GM23338 (cell line): ENCODE results near the gene ABHD6. TPM values are rescaled to one million over a fixed set of nuclear protein-coding genes. Genes with fewer than 3 reads are reported as not detected.
"Not testable (repeated sequence)": the region's sequence is repeated elsewhere in the genome, so short reads cannot be mapped to it uniquely, and the experiment has no call there.

Source experiments
- ATAC-seq: fragments of 200-7000 bp; cut with Tn5 transposase; 3 replicates; pipeline ENCODE4 v1.9.1; 2020
- DNase-seq: peaks from one replicate; pipeline ENCODE4 v3.0.0-alpha.2; 2015; ENCODE audit warnings: low spot score
- H2AFZ ChIP-seq: fragments of 200-600 bp; sonication (generic); 2 replicates; pipeline ENCODE4 v1.8.0; 2016; ENCODE audit warnings: antibody characterized with exemption, mild to moderate bottlenecking, moderate library complexity
- H3F3A ChIP-seq: fragments of 200-600 bp; sonication (generic); replicated peaks from 2 replicates; pipeline ENCODE4 v1.8.0; 2017; ENCODE audit warnings: antibody characterized with exemption, mixed run types, low read depth
- H3K27ac ChIP-seq: fragments of 200-600 bp; sonication (generic); 2 replicates; pipeline ENCODE4 v1.6.1; 2016; ENCODE audit warnings: low read depth
- H3K27me3 ChIP-seq: fragments of 200-600 bp; sonication (generic); 2 replicates; pipeline ENCODE4 v1.8.0; 2016; ENCODE audit warnings: mild to moderate bottlenecking, mixed run types, moderate library complexity; ENCODE audit not compliant: insufficient read depth
- H3K36me3 ChIP-seq: fragments of 200-600 bp; sonication (generic); 2 replicates; pipeline ENCODE4 v1.8.0; 2016; ENCODE audit warnings: mild to moderate bottlenecking; ENCODE audit not compliant: insufficient read depth
- H3K4me1 ChIP-seq: fragments of 200-600 bp; sonication (generic); 2 replicates; pipeline ENCODE4 v1.8.0; 2016; ENCODE audit warnings: mild to moderate bottlenecking, moderate library complexity; ENCODE audit not compliant: insufficient read depth
- H3K4me2 ChIP-seq: fragments of 200-600 bp; sonication (generic); 2 replicates; pipeline ENCODE4 v1.7.1; 2017; ENCODE audit warnings: mixed run types
- H3K4me3 ChIP-seq: fragments of 200-600 bp; sonication (generic); 2 replicates; pipeline ENCODE4 v1.6.1; 2016; ENCODE audit warnings: mixed run types
- H3K79me2 ChIP-seq: fragments of 200-600 bp; sonication (generic); replicated peaks from 2 replicates; pipeline ENCODE4 v1.8.0; 2017; ENCODE audit warnings: mild to moderate bottlenecking; ENCODE audit not compliant: insufficient read depth
- H3K9me2 ChIP-seq: fragments of 200-600 bp; sonication (generic); 2 replicates; pipeline ENCODE4 v1.8.0; 2017; ENCODE audit not compliant: insufficient read depth
- H4K20me1 ChIP-seq: fragments of 200-600 bp; sonication (generic); replicated peaks from 2 replicates; pipeline ENCODE4 v1.8.0; 2017; ENCODE audit warnings: mild to moderate bottlenecking; ENCODE audit not compliant: insufficient read depth
- H3K27ac Mint-ChIP-seq: 2 replicates; pipeline ENCODE4 v1.8.0; 2020; ENCODE audit warnings: inconsistent platforms, mild to moderate bottlenecking, moderate library complexity, mixed read lengths
- H3K27me3 Mint-ChIP-seq: 3 replicates; pipeline ENCODE4 v1.8.0; 2022; ENCODE audit warnings: low read depth, mild to moderate bottlenecking, moderate library complexity, mixed read lengths, inconsistent platforms; ENCODE audit not compliant: insufficient read depth, poor library complexity
- H3K36me3 Mint-ChIP-seq: 3 replicates; pipeline ENCODE4 v1.8.0; 2021; ENCODE audit warnings: low read depth, mild to moderate bottlenecking, inconsistent platforms, moderate library complexity, mixed read lengths
- H3K4me1 Mint-ChIP-seq: 3 replicates; pipeline ENCODE4 v1.8.0; 2020; ENCODE audit warnings: mild to moderate bottlenecking, inconsistent platforms, mixed read lengths
- H3K4me3 Mint-ChIP-seq: 3 replicates; pipeline ENCODE4 v1.8.0; 2021; ENCODE audit warnings: moderate library complexity, mild to moderate bottlenecking, inconsistent platforms, mixed read lengths
- H3K9me3 Mint-ChIP-seq: 3 replicates; pipeline ENCODE4 v1.8.0; 2020; ENCODE audit warnings: moderate library complexity, mild to moderate bottlenecking, inconsistent platforms, mixed read lengths
- CTCF ChIP-seq, 2 experiments: fragments of 200-600 bp in 1 of 2; sonication (generic) in 1 of 2; conservative IDR thresholded peaks; 2 replicates each; pipeline versions ENCODE4 v1.5.1 to v1.6.1; 2016 to 2017; ENCODE audit warnings: antibody characterized with exemption in 2 of 2, low read depth in 2 of 2, mild to moderate bottlenecking in 2 of 2, moderate library complexity in 1 of 2
- EZH2 ChIP-seq: fragments of 200-600 bp; sonication (generic); IDR thresholded peaks from one replicate; pipeline ENCODE4 v1.8.0; 2017; ENCODE audit warnings: antibody characterized with exemption, mild to moderate bottlenecking, low read depth; ENCODE audit not compliant: unreplicated experiment
- EZH2phosphoT487 ChIP-seq: fragments of 200-600 bp; sonication (generic); IDR thresholded peaks from one replicate; pipeline ENCODE4 v1.8.1; 2018; ENCODE audit warnings: antibody characterized with exemption; ENCODE audit not compliant: unreplicated experiment
- JUNB ChIP-seq: IDR thresholded peaks from one replicate; pipeline ENCODE4 v1.6.1; 2016; ENCODE audit warnings: antibody characterized with exemption; ENCODE audit not compliant: unreplicated experiment
- NANOG ChIP-seq: IDR thresholded peaks from 2 replicates; pipeline ENCODE4 v1.6.1; 2016; ENCODE audit warnings: antibody characterized with exemption, borderline replicate concordance
- POLR2AphosphoS5 ChIP-seq: IDR thresholded peaks from 2 replicates; pipeline ENCODE4 v1.6.1; 2016; ENCODE audit warnings: antibody characterized with exemption, low read depth
- STAT1 ChIP-seq: IDR thresholded peaks from one replicate; pipeline ENCODE4 v1.6.1; 2016; ENCODE audit warnings: antibody characterized with exemption; ENCODE audit not compliant: unreplicated experiment
- ZNF114 ChIP-seq: fragments of 250-450 bp; sonication (Bioruptor Pico); IDR thresholded peaks from 2 replicates; pipeline ENCODE4 v1.5.0; 2020; ENCODE audit warnings: mild to moderate bottlenecking, moderate library complexity
- ZNF331 ChIP-seq: fragments of 250-450 bp; sonication (Bioruptor Pico); IDR thresholded peaks from 2 replicates; pipeline ENCODE4 v1.5.0; 2020; ENCODE audit warnings: low read depth, mild to moderate bottlenecking, moderate library complexity
- ZNF462 ChIP-seq: fragments of 250-450 bp; sonication (Bioruptor Pico); IDR thresholded peaks from 2 replicates; pipeline ENCODE4 v1.5.0; 2020; ENCODE audit warnings: mild to moderate bottlenecking, moderate library complexity
- polyA plus RNA-seq: library from polyadenylated mRNA; unstranded; fragments of >200 nt; fragmentation: Nextera tagmentation; extraction: Ambion mirVana; gene quantifications from 2 replicates; pipeline ENCODE4 v1.2.1, GENCODE V29; 2016
- total RNA-seq: library from RNA; depleted of rRNA; stranded (reverse); fragments of >200 nt; shearing (Covaris generic); gene quantifications from 2 replicates; pipeline ENCODE4 v1.2.3, GENCODE V29; 2014

ABHD6 gene
- total and polyA plus RNA-seq, 2 experiments from 2014 or later = 3.7 to 5.5 TPM

- no peaks in the 10 kb centered on the region for H3K36me3 ChIP-seq
- no peak for TF ChIP-seq NANOG
- no peak for TF ChIP-seq JUNB
- TF ChIP-seq ZNF331 = no peak
- TF ChIP-seq EZH2 = no peak
- TF ChIP-seq EZH2phosphoT487 = no peak
- no peak for TF ChIP-seq ZNF114 (CRISPR knock-in tag)
- no peaks in the 10 kb centered on the region for H3K79me2 ChIP-seq
- H3K27me3 Mint-ChIP-seq = peaks cover 18% of the 10 kb centered on the region
- no peaks in the 10 kb centered on the region for H3F3A ChIP-seq
- peaks cover 22% of the 10 kb centered on the region for H3K27me3 ChIP-seq
- no peak overlapping the region for H3K4me3 ChIP-seq
- peaks cover 3% of the 10 kb centered on the region; the same call in 1 of the 2 replicates for H4K20me1 ChIP-seq
- no peak overlapping the region for H3K4me3 Mint-ChIP-seq
- H3K36me3 Mint-ChIP-seq = no peaks in the 10 kb centered on the region
- no peak overlapping the region for H2AFZ ChIP-seq
- no peaks in the 10 kb centered on the region; the same call in 1 of the 2 replicates for H3K4me1 ChIP-seq
- no peaks in the 10 kb centered on the region for H3K9me3 Mint-ChIP-seq
- ATAC-seq = no peak
- DNase-seq = no peak
- H3K27ac Mint-ChIP-seq = no peak overlapping the region
- no peaks in the 10 kb centered on the region for H3K9me2 ChIP-seq
- H3K4me2 ChIP-seq = no peak overlapping the region
- no peak overlapping the region for H3K27ac ChIP-seq
- peaks cover 6% of the 10 kb centered on the region; the same call in 2 of the 3 replicates for H3K4me1 Mint-ChIP-seq
Measured at GRCh38 chr3:58242340-58242739, 4.7 kb downstream of the ABHD6 start.

GRCh38 chr3:58242860-58243259 lies 5.3 kb downstream of the ABHD6 start:
- peaks cover 18% of the 10 kb centered on the region for H3K27me3 Mint-ChIP-seq
- H3K4me1 Mint-ChIP-seq, H3K4me3 Mint-ChIP-seq, H4K20me1 ChIP-seq, ATAC-seq, H3K36me3 Mint-ChIP-seq, H3K9me3 Mint-ChIP-seq, H3K4me3 ChIP-seq, H3F3A ChIP-seq, H3K27ac Mint-ChIP-seq, DNase-seq, H3K4me1 ChIP-seq, H3K9me2 ChIP-seq, H3K27ac ChIP-seq, H3K4me2 ChIP-seq, H3K79me2 ChIP-seq, H2AFZ ChIP-seq, H3K36me3 ChIP-seq: not testable (repeated sequence)
- H3K27me3 ChIP-seq = peaks cover 22% of the 10 kb centered on the region

- no peaks in the 10 kb centered on the region for H3F3A ChIP-seq
- no peak for ATAC-seq
- Mint-ChIP-seq H3K4me3 (no peak overlapping the region), H3K4me1 (peaks cover 3% of the 10 kb centered on the region; the same call in 1 of the 3 replicates), H3K27ac (no peak overlapping the region), H3K36me3 (no peaks in the 10 kb centered on the region), H3K9me3 (no peaks in the 10 kb centered on the region), H3K27me3 (peaks cover 7% of the 10 kb centered on the region)
- no peak for DNase-seq
- H2AFZ ChIP-seq = no peak overlapping the region
- peaks cover 12% of the 10 kb centered on the region for H3K27me3 ChIP-seq
- H3K79me2 ChIP-seq = no peaks in the 10 kb centered on the region
- H3K36me3 ChIP-seq = no peaks in the 10 kb centered on the region
- H3K4me2 ChIP-seq = no peak overlapping the region
- H3K4me3 ChIP-seq = no peak overlapping the region
- no peak overlapping the region for H3K27ac ChIP-seq
- H4K20me1 ChIP-seq = peaks cover 3% of the 10 kb centered on the region; the same call in 1 of the 2 replicates
- H3K4me1 ChIP-seq = no peaks in the 10 kb centered on the region
- H3K9me2 ChIP-seq = no peaks in the 10 kb centered on the region
- TF ChIP-seq ZNF114 (CRISPR knock-in tag) (no peak), ZNF331 (no peak), JUNB (no peak), ZNF462 (CRISPR knock-in tag) (no peak), CTCF (conservative IDR thresholded peaks at IDR 0.05; ENCODE audit: low read depth in 2 of 2) (no peak), STAT1 (no peak), POLR2AphosphoS5 (no peak)
Measured at GRCh38 chr3:58243976-58244585, 6.5 kb downstream of the ABHD6 start.
